ENCODE results near the gene TM7SF2.

DNA sequence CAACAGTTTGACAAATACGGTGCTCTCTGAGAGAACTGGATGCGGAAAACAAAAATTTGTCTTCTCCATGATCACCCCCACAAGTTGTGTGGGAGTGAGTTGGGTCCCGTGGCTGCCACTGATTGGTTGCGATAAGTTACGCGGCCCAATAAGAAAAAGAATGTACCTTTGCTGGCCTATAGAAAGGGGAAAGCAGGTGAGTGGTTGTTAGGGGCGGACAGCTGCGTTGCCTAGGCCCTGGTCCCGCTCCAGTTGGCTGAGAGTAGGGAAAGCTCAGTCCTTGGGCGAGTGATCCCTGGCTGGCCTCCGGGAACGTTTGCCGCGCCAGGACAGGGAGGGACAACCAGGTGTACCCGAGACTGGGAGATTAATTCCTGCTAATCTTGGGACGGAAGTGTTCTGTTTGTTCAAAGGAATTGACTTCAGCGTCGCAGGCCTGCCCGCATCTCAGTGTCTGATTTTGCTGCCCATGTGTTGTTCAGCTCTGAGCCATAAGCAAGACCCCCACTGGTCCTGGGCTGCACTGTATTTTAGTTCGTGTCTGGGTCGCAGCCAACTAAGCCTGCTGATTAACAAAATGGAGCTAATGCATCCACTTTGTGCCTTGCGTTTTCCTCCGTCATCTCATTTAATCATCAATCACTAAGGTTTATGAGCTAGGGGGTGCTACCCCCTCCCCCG is 23.4 kb downstream of the TM7SF2 start:
- TF ChIP-seq POLR2A (IDR thresholded peaks at IDR 0.05; ENCODE audit: extremely low read depth, insufficient read length) (peak; percentile 80), CTCF (IDR thresholded peaks at IDR 0.05; ENCODE audit: low read depth, low read length) (no peak), MAX (IDR thresholded peaks at IDR 0.05; ENCODE audit: low read depth, low read length) (peak; percentile 62; the same call in 1 of the 2 replicates), MYC (IDR thresholded peaks at IDR 0.05; ENCODE audit: low read depth, low read length) (peak; percentile 19; the same call in 1 of the 2 replicates)
